DOHH2 (cell line): ENCODE results near the gene TAF4.

Source experiments
- H3F3A ChIP-seq: fragments of 200-600 bp; sonication (generic), shearing (Covaris generic); 2 replicates; pipeline ENCODE4 v1.6.0; 2016; ENCODE audit warnings: antibody characterized with exemption, mild to moderate bottlenecking; ENCODE audit not compliant: control insufficient read depth, insufficient read depth
- H3K27ac ChIP-seq: fragments of 200-600 bp; sonication (generic); 2 replicates; pipeline ENCODE4 v1.5.1; 2014; ENCODE audit warnings: low read depth, mild to moderate bottlenecking, low read length, moderate library complexity
- H3K27me3 ChIP-seq: fragments of 200-600 bp; sonication (generic); 2 replicates; pipeline ENCODE4 v1.6.1; 2014; ENCODE audit warnings: mild to moderate bottlenecking, low read length, mixed read lengths; ENCODE audit not compliant: control insufficient read depth
- H3K36me3 ChIP-seq: fragments of 200-600 bp; sonication (generic); 2 replicates; pipeline ENCODE4 v1.6.1; 2014; ENCODE audit warnings: mild to moderate bottlenecking, low read length, moderate library complexity, mixed read lengths; ENCODE audit not compliant: control insufficient read depth
- H3K4me1 ChIP-seq: fragments of 200-600 bp; sonication (generic); 2 replicates; pipeline ENCODE4 v1.6.1; 2014; ENCODE audit warnings: mild to moderate bottlenecking, low read length, mixed read lengths; ENCODE audit not compliant: control insufficient read depth
- H3K4me2 ChIP-seq: fragments of 200-600 bp; sonication (generic); 2 replicates; pipeline ENCODE4 v1.6.0; 2014; ENCODE audit warnings: mild to moderate bottlenecking, low read length, moderate library complexity
- H3K4me3 ChIP-seq: fragments of 200-600 bp; sonication (generic); 2 replicates; pipeline ENCODE4 v1.5.1; 2014; ENCODE audit warnings: mild to moderate bottlenecking, low read length, mixed read lengths
- H3K79me2 ChIP-seq: fragments of 200-600 bp; sonication (generic); 2 replicates; pipeline ENCODE4 v1.6.1; 2014; ENCODE audit warnings: mild to moderate bottlenecking, low read length, mixed read lengths; ENCODE audit not compliant: control insufficient read depth
- H3K9me2 ChIP-seq: fragments of 200-600 bp; sonication (generic); replicated peaks from 2 replicates; pipeline ENCODE4 v1.6.1; 2014; ENCODE audit warnings: mild to moderate bottlenecking, low read length, mixed read lengths; ENCODE audit not compliant: control insufficient read depth
- H3K9me3 ChIP-seq: fragments of 200-600 bp; sonication (generic); 2 replicates; pipeline ENCODE4 v1.6.1; 2014; ENCODE audit warnings: antibody characterized with exemption, low read length, mixed read lengths; ENCODE audit not compliant: control insufficient read depth, insufficient read depth
- H4K20me1 ChIP-seq: fragments of 200-600 bp; sonication (generic); 2 replicates; pipeline ENCODE4 v1.6.0; 2014; ENCODE audit warnings: low read depth, mild to moderate bottlenecking, antibody characterized with exemption, low read length, moderate library complexity; ENCODE audit not compliant: control insufficient read depth, insufficient read depth
- CTCF ChIP-seq: fragments of 200-600 bp; sonication (generic); IDR thresholded peaks from one replicate; pipeline ENCODE4 v1.5.1; 2014; ENCODE audit warnings: antibody characterized with exemption, mild to moderate bottlenecking, low read depth, low read length; ENCODE audit not compliant: poor library complexity, severe bottlenecking
- EZH2phosphoT487 ChIP-seq: fragments of 200-600 bp; sonication (generic); IDR thresholded peaks from 2 replicates; pipeline ENCODE4 v1.6.1; 2017; ENCODE audit warnings: borderline replicate concordance, mild to moderate bottlenecking, antibody characterized with exemption, low read length, moderate library complexity, mixed read lengths

Gene TAF4

GRCh38 chr20:62023935-62024334, 41.7 kb downstream of the TAF4 start:
- Histone ChIP-seq H3K4me1 (no peaks in the 10 kb centered on the region; the same call in 1 of the 2 replicates), H3K4me2 (no peak overlapping the region), H3K9me2 (no peaks in the 10 kb centered on the region), H3K4me3 (no peak overlapping the region), H3K79me2 (peaks cover 98% of the 10 kb centered on the region), H3F3A (no peaks in the 10 kb centered on the region), H3K9me3 (no peaks in the 10 kb centered on the region), H4K20me1 (peaks cover 16% of the 10 kb centered on the region), H3K36me3 (no peaks in the 10 kb centered on the region), H3K27me3 (no peaks in the 10 kb centered on the region), H3K27ac (no peak overlapping the region)
- no peak for TF ChIP-seq CTCF
- TF ChIP-seq EZH2phosphoT487 = no peak

- Histone ChIP-seq H3K9me3 (no peaks in the 10 kb centered on the region), H4K20me1 (peaks cover 10% of the 10 kb centered on the region; the same call in 1 of the 2 replicates), H3K4me1 (no peaks in the 10 kb centered on the region; the same call in 1 of the 2 replicates), H3K4me2 (no peak overlapping the region), H3K36me3 (no peaks in the 10 kb centered on the region), H3K79me2 (peaks cover 98% of the 10 kb centered on the region), H3F3A (no peaks in the 10 kb centered on the region), H3K4me3 (no peak overlapping the region), H3K27me3 (no peaks in the 10 kb centered on the region), H3K9me2 (no peaks in the 10 kb centered on the region), H3K27ac (no peak overlapping the region)
- TF ChIP-seq EZH2phosphoT487 (no peak), CTCF (no peak)
Observed at GRCh38 chr20:62022575-62023139, 43.0 kb downstream of the TAF4 start.

GRCh38 chr20:62021793-62022385, 43.8 kb downstream of the TAF4 start:
- no peak overlapping the region for H3K4me3 ChIP-seq
- H3K4me2 ChIP-seq = no peak overlapping the region
- no peaks in the 10 kb centered on the region for H3K9me2 ChIP-seq
- no peaks in the 10 kb centered on the region for H3K36me3 ChIP-seq
- no peaks in the 10 kb centered on the region; the same call in 1 of the 2 replicates for H3K4me1 ChIP-seq
- no peaks in the 10 kb centered on the region for H3F3A ChIP-seq
- no peaks in the 10 kb centered on the region for H3K9me3 ChIP-seq
- TF ChIP-seq EZH2phosphoT487 (no peak), CTCF (no peak)
- H3K79me2 ChIP-seq = peaks cover 95% of the 10 kb centered on the region
- no peak overlapping the region for H3K27ac ChIP-seq
- H4K20me1 ChIP-seq = peaks cover 10% of the 10 kb centered on the region; the same call in 1 of the 2 replicates
- H3K27me3 ChIP-seq = no peaks in the 10 kb centered on the region
